GM23338 (cell line): Measurements from ENCODE around the gene INPP5D. TPM values are rescaled to one million over a fixed set of nuclear protein-coding genes. Genes with fewer than 3 reads are reported as not detected.
"Not testable (repeated sequence)": the region's sequence is repeated elsewhere in the genome, so short reads cannot be mapped to it uniquely, and the experiment has no call there.

Experiments
- ATAC-seq: fragments of 200-7000 bp; cut with Tn5 transposase; 3 replicates; pipeline ENCODE4 v1.9.1; 2020
- DNase-seq: peaks from one replicate; pipeline ENCODE4 v3.0.0-alpha.2; 2015; ENCODE audit warnings: low spot score
- H2AFZ ChIP-seq: fragments of 200-600 bp; sonication (generic); 2 replicates; pipeline ENCODE4 v1.8.0; 2016; ENCODE audit warnings: antibody characterized with exemption, mild to moderate bottlenecking, moderate library complexity
- H3F3A ChIP-seq: fragments of 200-600 bp; sonication (generic); replicated peaks from 2 replicates; pipeline ENCODE4 v1.8.0; 2017; ENCODE audit warnings: antibody characterized with exemption, mixed run types, low read depth
- H3K27ac ChIP-seq: fragments of 200-600 bp; sonication (generic); 2 replicates; pipeline ENCODE4 v1.6.1; 2016; ENCODE audit warnings: low read depth
- H3K27me3 ChIP-seq: fragments of 200-600 bp; sonication (generic); 2 replicates; pipeline ENCODE4 v1.8.0; 2016; ENCODE audit warnings: mild to moderate bottlenecking, mixed run types, moderate library complexity; ENCODE audit not compliant: insufficient read depth
- H3K36me3 ChIP-seq: fragments of 200-600 bp; sonication (generic); 2 replicates; pipeline ENCODE4 v1.8.0; 2016; ENCODE audit warnings: mild to moderate bottlenecking; ENCODE audit not compliant: insufficient read depth
- H3K4me1 ChIP-seq: fragments of 200-600 bp; sonication (generic); 2 replicates; pipeline ENCODE4 v1.8.0; 2016; ENCODE audit warnings: mild to moderate bottlenecking, moderate library complexity; ENCODE audit not compliant: insufficient read depth
- H3K4me2 ChIP-seq: fragments of 200-600 bp; sonication (generic); 2 replicates; pipeline ENCODE4 v1.7.1; 2017; ENCODE audit warnings: mixed run types
- H3K4me3 ChIP-seq: fragments of 200-600 bp; sonication (generic); 2 replicates; pipeline ENCODE4 v1.6.1; 2016; ENCODE audit warnings: mixed run types
- H3K79me2 ChIP-seq: fragments of 200-600 bp; sonication (generic); replicated peaks from 2 replicates; pipeline ENCODE4 v1.8.0; 2017; ENCODE audit warnings: mild to moderate bottlenecking; ENCODE audit not compliant: insufficient read depth
- H3K9me2 ChIP-seq: fragments of 200-600 bp; sonication (generic); 2 replicates; pipeline ENCODE4 v1.8.0; 2017; ENCODE audit not compliant: insufficient read depth
- H4K20me1 ChIP-seq: fragments of 200-600 bp; sonication (generic); replicated peaks from 2 replicates; pipeline ENCODE4 v1.8.0; 2017; ENCODE audit warnings: mild to moderate bottlenecking; ENCODE audit not compliant: insufficient read depth
- H3K27ac Mint-ChIP-seq: 2 replicates; pipeline ENCODE4 v1.8.0; 2020; ENCODE audit warnings: inconsistent platforms, mild to moderate bottlenecking, moderate library complexity, mixed read lengths
- H3K27me3 Mint-ChIP-seq: 3 replicates; pipeline ENCODE4 v1.8.0; 2022; ENCODE audit warnings: low read depth, mild to moderate bottlenecking, moderate library complexity, mixed read lengths, inconsistent platforms; ENCODE audit not compliant: insufficient read depth, poor library complexity
- H3K36me3 Mint-ChIP-seq: 3 replicates; pipeline ENCODE4 v1.8.0; 2021; ENCODE audit warnings: low read depth, mild to moderate bottlenecking, inconsistent platforms, moderate library complexity, mixed read lengths
- H3K4me1 Mint-ChIP-seq: 3 replicates; pipeline ENCODE4 v1.8.0; 2020; ENCODE audit warnings: mild to moderate bottlenecking, inconsistent platforms, mixed read lengths
- H3K4me3 Mint-ChIP-seq: 3 replicates; pipeline ENCODE4 v1.8.0; 2021; ENCODE audit warnings: moderate library complexity, mild to moderate bottlenecking, inconsistent platforms, mixed read lengths
- H3K9me3 Mint-ChIP-seq: 3 replicates; pipeline ENCODE4 v1.8.0; 2020; ENCODE audit warnings: moderate library complexity, mild to moderate bottlenecking, inconsistent platforms, mixed read lengths
- CREB1 ChIP-seq: fragments of 250-450 bp; sonication (Bioruptor Pico); IDR thresholded peaks from 2 replicates; pipeline ENCODE4 v1.5.0; 2020; ENCODE audit warnings: low read depth, mild to moderate bottlenecking, moderate library complexity
- CTCF ChIP-seq, 2 experiments: fragments of 200-600 bp in 1 of 2; sonication (generic) in 1 of 2; conservative IDR thresholded peaks; 2 replicates each; pipeline versions ENCODE4 v1.5.1 to v1.6.1; 2016 to 2017; ENCODE audit warnings: antibody characterized with exemption in 2 of 2, low read depth in 2 of 2, mild to moderate bottlenecking in 2 of 2, moderate library complexity in 1 of 2
- EZH2 ChIP-seq: fragments of 200-600 bp; sonication (generic); IDR thresholded peaks from one replicate; pipeline ENCODE4 v1.8.0; 2017; ENCODE audit warnings: antibody characterized with exemption, mild to moderate bottlenecking, low read depth; ENCODE audit not compliant: unreplicated experiment
- JUNB ChIP-seq: IDR thresholded peaks from one replicate; pipeline ENCODE4 v1.6.1; 2016; ENCODE audit warnings: antibody characterized with exemption; ENCODE audit not compliant: unreplicated experiment
- POLR2AphosphoS5 ChIP-seq: IDR thresholded peaks from 2 replicates; pipeline ENCODE4 v1.6.1; 2016; ENCODE audit warnings: antibody characterized with exemption, low read depth
- STAT1 ChIP-seq: IDR thresholded peaks from one replicate; pipeline ENCODE4 v1.6.1; 2016; ENCODE audit warnings: antibody characterized with exemption; ENCODE audit not compliant: unreplicated experiment
- ZNF114 ChIP-seq: fragments of 250-450 bp; sonication (Bioruptor Pico); IDR thresholded peaks from 2 replicates; pipeline ENCODE4 v1.5.0; 2020; ENCODE audit warnings: mild to moderate bottlenecking, moderate library complexity
- ZNF331 ChIP-seq: fragments of 250-450 bp; sonication (Bioruptor Pico); IDR thresholded peaks from 2 replicates; pipeline ENCODE4 v1.5.0; 2020; ENCODE audit warnings: low read depth, mild to moderate bottlenecking, moderate library complexity
- ZNF462 ChIP-seq: fragments of 250-450 bp; sonication (Bioruptor Pico); IDR thresholded peaks from 2 replicates; pipeline ENCODE4 v1.5.0; 2020; ENCODE audit warnings: mild to moderate bottlenecking, moderate library complexity
- polyA plus RNA-seq: library from polyadenylated mRNA; unstranded; fragments of >200 nt; fragmentation: Nextera tagmentation; extraction: Ambion mirVana; gene quantifications from 2 replicates; pipeline ENCODE4 v1.2.1, GENCODE V29; 2016
- total RNA-seq: library from RNA; depleted of rRNA; stranded (reverse); fragments of >200 nt; shearing (Covaris generic); gene quantifications from 2 replicates; pipeline ENCODE4 v1.2.3, GENCODE V29; 2014

INPP5D gene
- total and polyA plus RNA-seq, 2 experiments from 2014 or later, result 6.6 to 8.3 TPM

- not testable (repeated sequence) for H3K27me3 Mint-ChIP-seq, H3K79me2 ChIP-seq, H3K27me3 ChIP-seq, H3K27ac ChIP-seq, H4K20me1 ChIP-seq, H3K27ac Mint-ChIP-seq, H3K4me2 ChIP-seq, DNase-seq, H3K36me3 ChIP-seq, H3K4me3 Mint-ChIP-seq, H2AFZ ChIP-seq, H3F3A ChIP-seq, H3K4me1 ChIP-seq, H3K9me2 ChIP-seq, H3K4me3 ChIP-seq, ATAC-seq
- peaks cover 14% of the 10 kb centered on the region for H3K4me1 Mint-ChIP-seq
- peaks cover 18% of the 10 kb centered on the region for H3K9me3 Mint-ChIP-seq
- peaks cover 19% of the 10 kb centered on the region for H3K36me3 Mint-ChIP-seq
Observed at GRCh38 chr2:233200790-233201189, 140.6 kb downstream of the INPP5D start.

GRCh38 chr2:233201258-233202013 is 141.3 kb downstream of the INPP5D start:
- TF ChIP-seq CREB1 (CRISPR knock-in tag), result no peak
- no peak for TF ChIP-seq EZH2
- TF ChIP-seq POLR2AphosphoS5, result no peak
- H3F3A ChIP-seq, result no peaks in the 10 kb centered on the region
- no peaks in the 10 kb centered on the region for H4K20me1 ChIP-seq
- DNase-seq (no peak), ATAC-seq (peak; percentile 42)
- Mint-ChIP-seq H3K27me3 (peaks cover 11% of the 10 kb centered on the region), H3K4me1 (peaks cover 14% of the 10 kb centered on the region), H3K9me3 (peaks cover 18% of the 10 kb centered on the region), H3K4me3 (no peak overlapping the region), H3K27ac (no peak overlapping the region), H3K36me3 (peaks cover 19% of the 10 kb centered on the region)
- no peak overlapping the region for H3K27ac ChIP-seq
- H3K27me3 ChIP-seq, result no peaks in the 10 kb centered on the region
- no peak overlapping the region for H2AFZ ChIP-seq
- H3K36me3 ChIP-seq, result no peaks in the 10 kb centered on the region; the same call in 1 of the 2 replicates
- no peak overlapping the region for H3K4me2 ChIP-seq
- no peaks in the 10 kb centered on the region for H3K79me2 ChIP-seq
- H3K4me1 ChIP-seq, result no peaks in the 10 kb centered on the region
- H3K9me2 ChIP-seq, result no peaks in the 10 kb centered on the region
- no peak overlapping the region for H3K4me3 ChIP-seq

GRCh38 chr2:233202531-233202944 is 142.4 kb downstream of the INPP5D start:
- Histone ChIP-seq H3K27me3 (no peaks in the 10 kb centered on the region), H3K9me2 (no peaks in the 10 kb centered on the region), H2AFZ (no peak overlapping the region), H3K27ac (no peak overlapping the region), H3K4me2 (no peak overlapping the region), H3F3A (no peaks in the 10 kb centered on the region), H3K4me3 (no peak overlapping the region), H3K4me1 (no peaks in the 10 kb centered on the region), H3K36me3 (no peaks in the 10 kb centered on the region; the same call in 1 of the 2 replicates), H3K79me2 (no peaks in the 10 kb centered on the region), H4K20me1 (no peaks in the 10 kb centered on the region)
- Mint-ChIP-seq H3K4me3 (no peak overlapping the region), H3K27ac (no peak overlapping the region), H3K9me3 (peaks cover 18% of the 10 kb centered on the region), H3K27me3 (peaks cover 12% of the 10 kb centered on the region), H3K36me3 (peaks cover 19% of the 10 kb centered on the region), H3K4me1 (peaks cover 16% of the 10 kb centered on the region)
- ATAC-seq (no peak), DNase-seq (no peak)
- TF ChIP-seq CREB1 (CRISPR knock-in tag) (no peak), ZNF462 (CRISPR knock-in tag) (no peak), ZNF331 (CRISPR knock-in tag) (no peak), CTCF (conservative IDR thresholded peaks at IDR 0.05; ENCODE audit: low read depth in 2 of 2) (no peak), ZNF114 (no peak), STAT1 (no peak), EZH2 (no peak), JUNB (no peak)
